Epithelial cell of prostate (primary cell): ENCODE data around the gene PLEKHM1.
"Not testable (repeated sequence)": the region's sequence is repeated elsewhere in the genome, so short reads cannot be mapped to it uniquely, and the experiment has no call there.

Experiments used
- DNase-seq: peaks from one replicate; pipeline ENCODE4 v3.0.0-alpha.2; 2011; ENCODE audit warnings: low read depth, low spot score
- H3K27ac ChIP-seq: fragments of 450-650 bp; 2 replicates; pipeline ENCODE4 v1.5.1; 2017; ENCODE audit warnings: mild to moderate bottlenecking

Gene PLEKHM1

GRCh38 chr17:45444301-45444700, 46.2 kb downstream of the PLEKHM1 start:
- not testable (repeated sequence) for DNase-seq, H3K27ac ChIP-seq

- not testable (repeated sequence) for H3K27ac ChIP-seq, DNase-seq
Measured at GRCh38 chr17:45443371-45444260, 46.9 kb downstream of the PLEKHM1 start.

- peak overlapping the region; percentile 76 for H3K27ac ChIP-seq
Measured at GRCh38 chr17:45441526-45442310, 48.8 kb downstream of the PLEKHM1 start.

GRCh38 chr17:45440839-45441515, 49.5 kb downstream of the PLEKHM1 start:
- peak overlapping the region; percentile 76 for H3K27ac ChIP-seq
- not testable (repeated sequence) for DNase-seq

More at GRCh38 chr17:45441526-45442310, 48.8 kb downstream of the PLEKHM1 start:
- no peak for DNase-seq

- peak; percentile 52 for DNase-seq
- peak overlapping the region; percentile 76 for H3K27ac ChIP-seq
Measured at GRCh38 chr17:45440161-45440778, 50.3 kb downstream of the PLEKHM1 start.

GRCh38 chr17:45438931-45439610, 51.5 kb downstream of the PLEKHM1 start:
- DNase-seq, result no peak
- H3K27ac ChIP-seq, result peak overlapping the region; percentile 76

GRCh38 chr17:45437465-45438283, 52.8 kb downstream of the PLEKHM1 start:
- DNase-seq, result no peak
- H3K27ac ChIP-seq, result no peak overlapping the region

GRCh38 chr17:45436625-45437464, 53.7 kb downstream of the PLEKHM1 start:
- no peak for DNase-seq
- no peak overlapping the region for H3K27ac ChIP-seq

GRCh38 chr17:45436161-45436560, 54.4 kb downstream of the PLEKHM1 start:
- no peak for DNase-seq
- H3K27ac ChIP-seq, result peak overlapping the region; percentile 95

- H3K27ac ChIP-seq, result peak overlapping the region; percentile 95
- no peak for DNase-seq
Measured at GRCh38 chr17:45435481-45435880, 55.0 kb downstream of the PLEKHM1 start.

GRCh38 chr17:45433159-45433535, 57.4 kb downstream of the PLEKHM1 start:
- H3K27ac ChIP-seq, result peak overlapping the region; percentile 95
- DNase-seq, result no peak

GRCh38 chr17:45432405-45433158, 57.9 kb downstream of the PLEKHM1 start, which contains the start of gene ARHGAP27:
Gene ARHGAP27, minus strand, starts transcription at chr17:45432870. Its CDS starts 2,591 bp downstream, at chr17:45430279.
- DNase-seq, result no peak
- peak within 1 kb of the TSS; percentile 95 for H3K27ac ChIP-seq

GRCh38 chr17:45431531-45432404, 58.8 kb downstream of the PLEKHM1 start:
- peak overlapping the region; percentile 95 for H3K27ac ChIP-seq
- peak; percentile 57 for DNase-seq

GRCh38 chr17:45430738-45431530, 59.6 kb downstream of the PLEKHM1 start:
- no peak for DNase-seq
- peak overlapping the region; percentile 95 for H3K27ac ChIP-seq

- no peak for DNase-seq
- H3K27ac ChIP-seq, result peak overlapping the region; percentile 95
Measured at GRCh38 chr17:45430006-45430737, 60.3 kb downstream of the PLEKHM1 start.
